ENCODE measurements around the gene MFNG.

Gene MFNG

DNA sequence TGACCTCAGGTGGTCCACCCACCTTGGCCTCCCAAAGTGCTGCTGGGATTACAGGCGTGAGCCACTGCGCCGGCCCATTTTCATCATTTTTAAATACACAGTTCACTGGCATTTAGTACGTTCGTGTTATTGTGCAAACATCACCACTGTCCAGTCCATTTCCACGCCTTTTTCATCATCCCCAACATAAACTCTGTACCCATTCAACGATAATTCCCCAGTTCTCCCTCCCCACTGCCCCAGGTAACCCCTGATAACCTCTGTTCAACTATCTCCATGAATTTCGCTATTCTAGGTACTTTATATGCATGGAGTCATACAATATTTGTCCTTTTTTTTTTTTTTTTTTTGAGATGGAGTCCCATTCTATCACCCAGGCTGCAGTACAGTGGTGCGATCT, 40.7 kb downstream of the MFNG start:
- DNase-seq (ENCODE audit: low spot score) = no peak

GRCh38 chr22:37443977-37444376, 42.2 kb downstream of the MFNG start:
- DNase-seq (ENCODE audit: low spot score) = no peak

DNA sequence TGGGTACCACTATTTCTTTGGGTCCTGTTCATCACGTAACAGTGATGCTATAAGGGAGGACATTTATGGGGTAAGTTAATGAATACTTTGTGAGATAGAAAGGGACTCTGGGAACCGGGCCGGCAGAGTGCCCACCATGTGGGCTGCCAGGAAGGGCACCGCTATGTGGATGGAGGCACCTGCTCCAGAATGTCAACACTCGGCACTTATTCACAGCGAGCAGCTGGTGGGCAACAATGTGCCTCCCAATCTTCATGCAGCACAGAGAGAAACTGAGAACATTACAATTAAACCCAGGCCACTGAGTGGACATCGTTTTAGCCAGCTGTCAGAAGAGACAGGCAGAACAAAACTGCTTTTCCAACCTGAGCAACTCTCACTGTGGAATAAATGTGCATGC, 43.1 kb downstream of the MFNG start:
- no peak for DNase-seq (ENCODE audit: low spot score)

DNA sequence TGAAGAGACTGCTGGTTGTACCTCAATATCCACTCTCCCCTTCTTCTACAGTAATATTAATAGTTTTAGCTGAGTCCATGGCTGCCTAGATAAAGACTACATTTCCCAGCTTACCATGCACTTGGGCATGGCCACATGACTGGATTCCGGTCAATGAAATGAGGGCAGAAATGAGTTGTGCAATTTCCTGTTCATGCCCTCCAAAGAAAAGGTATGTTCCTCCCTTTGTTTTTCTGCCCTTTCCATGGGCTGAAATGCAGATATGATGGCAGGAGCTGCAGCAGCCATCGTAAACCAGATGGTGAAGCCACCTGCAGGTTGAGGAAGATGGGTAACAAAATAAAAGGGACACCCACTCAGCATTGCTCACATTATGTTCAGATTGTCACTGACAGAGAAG, 43.6 kb downstream of the MFNG start:
- no peak for DNase-seq (ENCODE audit: low spot score)

DNA sequence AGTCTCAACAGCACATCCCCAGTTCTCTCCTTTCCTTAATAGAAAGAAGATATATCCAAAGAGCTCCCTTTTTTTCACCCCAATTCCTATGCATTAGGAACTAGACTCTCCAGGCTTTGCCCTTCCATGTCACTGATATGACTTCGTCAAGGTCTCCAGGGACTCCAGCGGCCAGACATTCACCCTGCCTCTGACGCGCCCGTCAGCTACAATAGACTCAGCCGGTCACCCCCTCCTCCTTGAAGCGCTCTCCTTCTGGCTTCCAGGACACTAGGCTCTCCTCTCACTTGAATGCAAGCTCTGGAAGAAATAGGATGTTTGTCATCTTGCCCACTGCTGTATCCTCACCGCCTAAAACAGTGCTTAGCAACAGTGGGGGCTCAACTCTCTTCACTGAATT, 44.0 kb downstream of the MFNG start:
- DNase-seq (ENCODE audit: low spot score) = no peak

DNA sequence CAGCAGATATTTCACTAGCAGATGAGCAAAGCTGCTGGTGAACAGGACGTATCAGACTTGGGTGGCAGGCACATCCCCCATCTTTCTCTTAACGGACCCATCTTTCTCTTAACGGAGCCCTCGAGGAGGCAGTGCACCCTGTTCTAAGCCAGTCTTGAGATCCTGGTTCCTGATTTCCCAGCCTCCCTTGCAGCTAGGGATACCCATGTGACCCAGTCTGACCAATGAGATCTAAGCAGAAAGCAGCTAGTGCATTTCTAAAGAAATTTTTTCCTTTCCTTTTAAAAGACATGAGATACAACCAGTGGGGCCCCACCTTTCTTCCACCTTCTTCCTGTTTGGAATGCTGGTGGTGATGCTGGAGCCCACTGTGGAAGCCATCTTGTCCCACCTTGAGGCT, 45.3 kb downstream of the MFNG start:
- DNase-seq (ENCODE audit: low spot score) = no peak

DNA sequence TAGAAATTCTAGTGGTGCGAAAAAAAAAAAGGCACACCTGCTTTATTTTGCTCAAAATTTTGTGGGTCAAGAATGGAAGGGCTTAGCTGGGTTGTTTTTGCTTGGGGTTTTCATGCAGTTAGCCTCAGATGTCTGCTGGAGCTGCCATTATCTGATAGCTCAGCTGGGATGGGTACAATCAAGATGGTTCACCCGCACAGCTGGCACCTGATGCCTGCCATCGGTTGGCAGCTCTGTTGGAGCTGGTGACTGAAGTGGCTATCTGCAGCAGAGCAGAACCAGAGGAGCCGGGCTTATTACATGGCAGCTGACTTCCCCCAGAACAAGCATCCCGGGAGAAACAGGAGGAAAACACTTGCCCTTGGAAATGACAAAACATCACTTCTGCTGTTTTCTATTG, 46.8 kb downstream of the MFNG start:
- DNase-seq (ENCODE audit: low spot score) = no peak

DNA sequence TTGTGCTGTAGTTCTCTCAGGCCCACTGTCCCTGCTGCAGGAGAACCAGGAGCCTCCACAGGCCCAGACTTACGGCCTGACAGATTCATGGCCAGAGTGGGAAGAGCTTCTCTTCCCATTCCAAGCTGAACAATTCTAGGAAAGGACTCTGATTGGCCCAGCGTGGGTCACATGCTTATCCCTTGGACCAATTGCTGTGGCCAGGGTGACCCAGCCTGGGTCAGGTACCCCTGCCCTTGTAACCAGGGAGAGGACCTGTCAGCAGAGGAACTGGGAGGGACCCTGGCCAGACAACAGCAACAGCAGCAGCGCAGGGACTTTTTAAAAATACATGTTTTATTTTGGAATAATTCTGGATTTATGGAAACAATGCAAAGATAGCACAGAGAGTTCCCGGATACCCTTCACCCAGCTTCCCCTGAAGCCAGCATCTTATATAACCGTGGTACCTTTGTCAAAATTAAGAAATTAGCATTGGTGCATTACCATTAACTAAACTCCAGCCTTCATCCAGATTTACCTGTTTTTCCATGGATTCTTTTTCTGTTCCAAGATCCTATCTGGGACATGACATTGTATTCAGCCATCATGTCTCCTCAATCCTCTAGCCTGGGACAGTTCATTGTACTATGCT, 50.1 kb downstream of the MFNG start:
- no peak for DNase-seq (ENCODE audit: low spot score)

DNA sequence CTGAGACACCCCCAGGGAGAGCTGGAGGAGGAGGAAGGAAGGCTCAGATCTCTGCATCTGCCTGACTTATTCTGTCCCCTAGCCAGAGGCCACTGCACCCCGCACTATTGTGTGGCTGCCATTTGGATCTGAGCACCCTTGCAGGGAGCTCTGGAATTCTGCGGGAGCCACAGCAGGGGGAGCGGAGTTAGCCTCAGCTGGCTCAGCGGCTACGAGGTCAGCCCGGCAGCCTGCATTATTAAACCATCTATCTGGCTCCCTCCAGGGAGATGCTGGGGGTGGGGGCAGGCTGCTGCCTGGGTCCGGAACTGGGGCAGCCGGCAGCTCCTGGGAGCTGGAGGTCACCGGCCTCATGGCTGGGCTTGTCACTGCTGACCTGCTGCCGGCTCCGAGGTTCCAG, 52.4 kb downstream of the MFNG start:
- DNase-seq (ENCODE audit: low spot score) = no peak

DNA sequence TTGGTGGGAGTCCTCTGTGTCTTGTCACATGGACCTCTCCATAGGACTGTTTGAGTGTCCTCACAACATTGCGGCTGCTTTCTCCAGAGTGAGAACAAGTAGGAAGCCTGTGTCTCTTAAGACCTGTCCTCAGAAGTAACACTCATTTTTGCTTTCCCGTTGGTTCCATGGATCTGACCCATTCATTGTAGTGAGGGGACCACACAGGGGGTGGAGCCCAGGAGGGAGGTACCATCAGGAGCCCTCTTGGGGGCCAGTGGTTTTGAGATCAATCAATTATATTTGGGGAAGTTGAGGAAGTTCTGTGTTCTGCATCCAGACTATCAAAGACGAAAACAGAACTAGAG, 53.5 kb downstream of the MFNG start:
- DNase-seq (ENCODE audit: low spot score) = no peak

- peak; percentile 38 for DNase-seq (ENCODE audit: low spot score)
These were observed 54.1 kb downstream of the MFNG start for GRCh38 chr22:37431801-37432707.

DNA sequence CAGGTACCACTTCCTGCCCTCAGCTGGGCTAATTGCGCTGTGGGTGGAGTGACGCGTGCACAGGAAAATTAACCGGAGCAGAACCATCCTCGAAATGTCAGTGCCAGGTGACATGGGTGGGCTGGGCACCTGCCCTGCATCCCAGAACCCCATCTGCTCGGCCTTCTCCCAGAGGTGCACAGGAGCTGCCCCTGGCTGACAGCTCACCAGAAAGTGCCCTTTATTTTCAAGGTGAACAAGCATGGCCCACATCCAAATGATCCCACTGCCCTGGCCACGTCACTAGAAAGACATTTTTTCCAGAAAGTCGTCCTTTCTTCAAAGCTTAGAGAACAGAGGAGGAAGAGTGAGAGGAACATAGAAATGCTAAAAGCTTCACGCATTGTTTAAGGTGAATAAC, 54.8 kb downstream of the MFNG start:
- no peak for DNase-seq (ENCODE audit: low spot score)

- DNase-seq (ENCODE audit: low spot score) = no peak
These were observed 55.2 kb downstream of the MFNG start for GRCh38 chr22:37430941-37431340.

- peak; percentile 64 for DNase-seq (ENCODE audit: low spot score)
These were observed 57.3 kb downstream of the MFNG start for GRCh38 chr22:37428649-37429586.

- no peak for DNase-seq (ENCODE audit: low spot score)
These were observed 58.2 kb downstream of the MFNG start for GRCh38 chr22:37427711-37428635.

- DNase-seq (ENCODE audit: low spot score) = no peak
These were observed 59.0 kb downstream of the MFNG start, which contains the start of gene ELFN2 for GRCh38 chr22:37427135-37427710. Gene ELFN2, minus strand, starts transcription at chr22:37427479. Its CDS starts 51,945 bp downstream, at chr22:37375534.

DNA sequence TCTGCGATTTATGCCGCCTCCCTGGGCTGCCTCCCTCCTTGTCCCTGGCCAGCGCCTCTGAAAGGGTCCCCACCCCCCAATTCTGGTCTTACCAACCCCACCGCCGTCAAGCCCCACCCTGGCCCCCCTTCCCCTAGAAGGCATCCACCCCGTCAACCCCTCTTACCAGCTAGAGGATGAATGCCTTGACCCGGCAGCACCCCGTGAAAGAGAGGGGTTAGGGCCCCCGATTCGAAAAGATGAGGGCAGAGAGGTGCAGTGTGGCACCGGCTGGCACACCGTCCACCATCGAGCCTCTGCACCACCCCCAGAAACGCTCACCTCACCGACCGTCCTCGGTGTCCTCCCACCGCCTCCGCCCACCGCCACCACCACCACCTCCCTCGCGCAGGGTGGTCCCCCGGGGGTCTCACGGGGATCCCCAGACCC, 59.5 kb downstream of the MFNG start:
- no peak for DNase-seq (ENCODE audit: low spot score)

DNA sequence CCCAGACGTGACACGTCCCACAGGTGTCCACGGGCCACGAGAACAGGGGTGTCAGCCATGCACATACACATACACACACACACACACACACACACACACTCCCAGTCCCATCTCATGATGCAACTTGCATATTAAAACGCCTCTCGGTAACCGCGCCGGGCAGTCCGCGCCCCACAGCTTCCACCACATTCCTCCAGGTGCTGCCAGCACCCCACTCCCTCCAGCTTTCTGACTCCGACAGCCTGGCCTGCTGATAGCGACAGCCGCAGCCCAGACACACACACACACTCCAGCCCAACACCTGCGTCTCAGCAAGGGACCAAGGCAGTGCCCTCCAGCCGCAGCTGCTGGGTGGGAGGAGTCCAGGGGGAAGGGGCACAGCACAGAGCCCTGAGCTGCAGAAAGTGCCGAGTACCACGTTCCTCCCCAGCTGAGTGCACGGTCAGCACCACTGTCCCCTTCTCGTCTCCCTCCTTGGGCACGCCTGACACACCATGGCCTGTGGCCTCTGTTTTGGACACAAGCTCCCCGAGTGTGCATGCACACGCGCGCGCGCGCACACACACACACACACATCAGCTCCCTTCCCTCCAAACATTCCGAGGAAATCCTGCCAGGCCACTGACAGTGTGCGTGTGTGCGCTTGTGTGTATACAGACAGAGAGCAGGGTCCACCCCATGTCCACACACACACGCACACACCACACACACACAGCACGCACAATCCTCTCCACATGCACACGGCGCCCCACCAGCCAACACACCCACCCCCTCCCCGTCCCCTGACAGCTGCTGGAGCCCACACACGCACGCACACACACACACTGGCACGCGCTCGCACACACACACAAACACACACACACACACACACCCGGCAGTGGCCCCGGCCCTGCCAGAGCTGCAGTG, 60.1 kb downstream of the MFNG start:
- no peak for DNase-seq (ENCODE audit: low spot score)

DNA sequence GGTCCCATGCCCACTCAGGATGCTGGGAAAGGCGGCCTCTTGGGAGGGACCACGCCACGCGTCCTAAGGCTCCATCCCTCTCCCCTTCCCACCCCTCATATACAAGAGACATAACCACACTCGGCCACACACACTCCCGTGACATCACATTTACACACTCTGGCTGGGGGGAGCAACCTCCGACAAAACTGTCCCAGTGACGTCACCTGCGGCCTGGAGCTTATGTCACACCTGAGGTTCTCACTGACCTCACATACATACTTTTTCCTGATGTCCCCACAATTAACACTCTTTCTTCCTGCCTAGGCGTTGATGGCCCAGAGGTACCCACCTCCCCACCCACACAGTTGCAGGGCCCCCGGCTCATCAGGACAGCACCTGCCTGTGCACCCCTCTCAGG, 60.8 kb downstream of the MFNG start:
- no peak for DNase-seq (ENCODE audit: low spot score)

GRCh38 chr22:37423283-37423682, 62.9 kb downstream of the MFNG start:
- DNase-seq (ENCODE audit: low spot score) = no peak

All from CD4-positive, alpha-beta T cell treated with Interleukin-2 at 100 ng/mL for 4 hours (primary cell).